ENCODE results near the gene GGNBP2. TPM values are rescaled to one million over a fixed set of nuclear protein-coding genes. Genes with fewer than 3 reads are reported as not detected.

Gene GGNBP2
- total RNA-seq, 4 donors from 2014 or later = 28.8 to 56.6 (median 39.5) TPM

- no peak for DNase-seq
- intact Hi-C loops (cut with DNase I; ENCODE audit: low total_unique reads) = no loop called here
- peaks cover 0 to 69% of the 10 kb centered on the region in 2 donors for H3K36me3 ChIP-seq
- TF ChIP-seq CTCF (IDR thresholded peaks at IDR 0.05 in 4 of 5, conservative IDR thresholded peaks at IDR 0.05 in 1 of 5) = no peak
- TF ChIP-seq POLR2A (IDR thresholded peaks at IDR 0.05) = no peak
- H3K4me3 ChIP-seq = no peak overlapping the region
- H3K27ac ChIP-seq = no peak overlapping the region
- in situ Hi-C loops (cut with MboI; ENCODE audit: low sequenced_read_pairs in 4 of 4) = loop anchor here in 1 of 4 donors (25.0 kb wide), 2 partner anchors 942 to 1083 kb away; partner anchors contain the start of genes AP2B1, PEX12 and SYNRG
- H3K4me1 ChIP-seq = peaks cover 8 to 13% of the 10 kb centered on the region in 2 donors
- ATAC-seq = no peak
- no peaks in the 10 kb centered on the region for H3K9me3 ChIP-seq
- no peaks in the 10 kb centered on the region for H3K27me3 ChIP-seq
These were observed 15.6 kb upstream of the GGNBP2 start for GRCh38 chr17:36529121-36529520.

- peaks cover 0 to 47% of the 10 kb centered on the region in 2 donors for H3K36me3 ChIP-seq
- DNase-seq = no peak
- H3K9me3 ChIP-seq = no peaks in the 10 kb centered on the region
- H3K27me3 ChIP-seq = no peaks in the 10 kb centered on the region
- no peak overlapping the region for H3K4me3 ChIP-seq
- peaks cover 19 to 20% of the 10 kb centered on the region in 2 donors for H3K4me1 ChIP-seq
- intact Hi-C loops (cut with DNase I; ENCODE audit: low total_unique reads) = loop anchor here (5.0 to 10.0 kb wide), 2 partner anchors 415 to 1388 kb away; partner anchors contain the start of genes AATF, NLE1 and UNC45B
- no peak overlapping the region for H3K27ac ChIP-seq
- no peak for ATAC-seq
- in situ Hi-C loops (cut with MboI; ENCODE audit: low sequenced_read_pairs in 4 of 4) = loop anchor here in 1 of 4 donors (10.0 to 25.0 kb wide), 3 partner anchors 62 to 1080 kb away; partner anchors contain the start of genes AP2B1, DHRS11, PEX12 and SYNRG
- TF ChIP-seq POLR2A (IDR thresholded peaks at IDR 0.05) = no peak
- no peak for TF ChIP-seq CTCF (IDR thresholded peaks at IDR 0.05 in 4 of 5, conservative IDR thresholded peaks at IDR 0.05 in 1 of 5)
These were observed 12.2 kb upstream of the GGNBP2 start for GRCh38 chr17:36532435-36532975.

GRCh38 chr17:36533935-36534839 is 10.5 kb upstream of the GGNBP2 start:
- TF ChIP-seq POLR2A (IDR thresholded peaks at IDR 0.05) = no peak
- TF ChIP-seq CTCF (IDR thresholded peaks at IDR 0.05 in 4 of 5, conservative IDR thresholded peaks at IDR 0.05 in 1 of 5) = peak; percentile 26 to 63 (median 61)
- Histone ChIP-seq H3K9me3 (no peaks in the 10 kb centered on the region), H3K36me3 (peaks cover 0 to 45% of the 10 kb centered on the region in 2 donors), H3K4me3 (peak overlapping the region; percentile 70 to 98 (median 92)), H3K27ac (peak overlapping the region; percentile 91 to 100 (median 99)), H3K4me1 (peaks cover 13 to 19% of the 10 kb centered on the region in 2 donors), H3K27me3 (no peaks in the 10 kb centered on the region)
- in situ Hi-C loops (cut with MboI; ENCODE audit: low sequenced_read_pairs in 4 of 4) (loop anchor here in 1 of 4 donors (10.0 to 25.0 kb wide), 3 partner anchors 61 to 1078 kb away; partner anchors contain the start of genes AP2B1, DHRS11, PEX12 and SYNRG), intact Hi-C loops (cut with DNase I; ENCODE audit: low total_unique reads) (loop anchor here (1.0 to 10.0 kb wide), 3 partner anchors 48 to 1389 kb away; partner anchors contain the start of genes AATF, NLE1, UNC45B and ZNHIT3)
- DNase-seq = peak; percentile 32 to 75
- ATAC-seq = peak; percentile 18 to 42

- TF ChIP-seq CTCF (IDR thresholded peaks at IDR 0.05 in 4 of 5, conservative IDR thresholded peaks at IDR 0.05 in 1 of 5) (peak in 1 of 5 experiments; percentile 11), POLR2A (IDR thresholded peaks at IDR 0.05) (peak; percentile 83 to 92)
- in situ Hi-C loops (cut with MboI; ENCODE audit: low sequenced_read_pairs in 4 of 4) (loop anchor here in 1 of 4 donors (10.0 to 25.0 kb wide), 3 partner anchors 60 to 1077 kb away; partner anchors contain the start of genes AP2B1, DHRS11, PEX12 and SYNRG), intact Hi-C loops (cut with DNase I; ENCODE audit: low total_unique reads) (loop anchor here (1.0 to 10.0 kb wide), 4 partner anchors 9 to 1390 kb away; partner anchors contain the start of genes AATF, GGNBP2, NLE1 and UNC45B)
- H3K4me3 ChIP-seq = peak within 1 kb of the TSS; percentile 70 to 98 (median 92)
- H3K9me3 ChIP-seq = no peaks in the 10 kb centered on the region
- peak; percentile 79 to 88 for DNase-seq
- H3K4me1 ChIP-seq = peaks cover 11 to 19% of the 10 kb centered on the region in 2 donors
- no peaks in the 10 kb centered on the region for H3K27me3 ChIP-seq
- ATAC-seq = peak; percentile 84 to 89
- peaks cover 0 to 39% of the 10 kb centered on the region in 2 donors for H3K36me3 ChIP-seq
- peak within 1 kb of the TSS; percentile 91 to 100 (median 99) for H3K27ac ChIP-seq
These were observed 9.7 kb upstream of the GGNBP2 start, which contains the start of the genes MYO19 and PIGW for GRCh38 chr17:36534840-36535668. Gene MYO19, minus strand, starts transcription at chr17:36534868. Its CDS starts 2,330 bp downstream, at chr17:36532538. Gene PIGW, plus strand, starts transcription at chr17:36534987. Its CDS starts 2,115 bp downstream, at chr17:36537102.

Data from gastrocnemius medialis (tissue), 4 donors.